ENCODE measurements around the gene FAM222A.

Gene FAM222A

DNA sequence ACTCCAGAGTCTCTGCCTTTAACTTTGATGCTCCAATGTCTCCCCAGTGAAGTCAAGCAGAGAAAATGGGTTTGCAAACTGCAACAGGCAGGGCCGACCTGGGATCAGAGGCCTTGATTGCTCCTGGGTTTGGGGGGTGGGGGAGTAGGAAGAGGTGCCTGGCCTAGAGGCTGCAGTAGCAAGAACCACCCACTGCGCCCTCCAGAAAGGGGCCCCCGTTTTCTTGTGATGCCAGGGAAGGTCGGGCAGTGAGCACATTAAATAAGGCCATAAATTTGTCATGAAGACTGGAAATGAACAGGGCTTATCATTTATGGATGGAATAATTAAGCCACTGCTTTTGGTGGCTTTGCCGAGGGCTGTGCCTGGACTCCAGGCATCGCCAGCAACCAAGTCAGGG lies 38.2 kb upstream of the FAM222A start:
- FAIRE-seq (no peak), DNase-seq (ENCODE audit: insufficient read length, low spot score) (no peak)
- TF ChIP-seq, protein P1, sequence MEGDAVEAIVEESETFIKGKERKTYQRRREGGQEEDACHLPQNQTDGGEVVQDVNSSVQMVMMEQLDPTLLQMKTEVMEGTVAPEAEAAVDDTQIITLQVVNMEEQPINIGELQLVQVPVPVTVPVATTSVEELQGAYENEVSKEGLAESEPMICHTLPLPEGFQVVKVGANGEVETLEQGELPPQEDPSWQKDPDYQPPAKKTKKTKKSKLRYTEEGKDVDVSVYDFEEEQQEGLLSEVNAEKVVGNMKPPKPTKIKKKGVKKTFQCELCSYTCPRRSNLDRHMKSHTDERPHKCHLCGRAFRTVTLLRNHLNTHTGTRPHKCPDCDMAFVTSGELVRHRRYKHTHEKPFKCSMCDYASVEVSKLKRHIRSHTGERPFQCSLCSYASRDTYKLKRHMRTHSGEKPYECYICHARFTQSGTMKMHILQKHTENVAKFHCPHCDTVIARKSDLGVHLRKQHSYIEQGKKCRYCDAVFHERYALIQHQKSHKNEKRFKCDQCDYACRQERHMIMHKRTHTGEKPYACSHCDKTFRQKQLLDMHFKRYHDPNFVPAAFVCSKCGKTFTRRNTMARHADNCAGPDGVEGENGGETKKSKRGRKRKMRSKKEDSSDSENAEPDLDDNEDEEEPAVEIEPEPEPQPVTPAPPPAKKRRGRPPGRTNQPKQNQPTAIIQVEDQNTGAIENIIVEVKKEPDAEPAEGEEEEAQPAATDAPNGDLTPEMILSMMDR (IDR thresholded peaks at IDR 0.05; ENCODE audit: insufficient read depth, missing control alignments) = no peak

DNA sequence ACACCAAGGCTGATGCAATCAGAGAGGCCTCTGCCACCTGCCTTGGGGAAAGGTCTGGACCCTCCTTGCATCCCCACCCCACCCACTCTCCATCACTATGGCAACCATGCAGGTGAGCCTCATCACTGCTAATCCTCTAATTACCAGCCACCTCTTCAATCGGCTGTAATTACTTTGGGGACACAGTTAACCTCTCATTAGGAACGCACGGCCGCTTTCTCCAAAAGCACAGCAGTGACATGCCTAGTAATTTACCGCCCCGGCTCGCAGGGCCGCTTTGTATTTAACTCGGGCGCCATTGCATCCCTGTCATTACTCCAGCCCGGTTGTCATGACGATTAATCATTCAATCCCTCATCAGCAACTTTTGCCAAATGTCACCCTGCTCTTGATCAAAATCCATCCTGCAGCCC lies 36.3 kb upstream of the FAM222A start:
- DNase-seq (ENCODE audit: insufficient read length, low spot score) = no peak
- FAIRE-seq = peak; percentile 92
- TF ChIP-seq, protein P1 (IDR thresholded peaks at IDR 0.05; ENCODE audit: insufficient read depth, missing control alignments) = no peak

DNA sequence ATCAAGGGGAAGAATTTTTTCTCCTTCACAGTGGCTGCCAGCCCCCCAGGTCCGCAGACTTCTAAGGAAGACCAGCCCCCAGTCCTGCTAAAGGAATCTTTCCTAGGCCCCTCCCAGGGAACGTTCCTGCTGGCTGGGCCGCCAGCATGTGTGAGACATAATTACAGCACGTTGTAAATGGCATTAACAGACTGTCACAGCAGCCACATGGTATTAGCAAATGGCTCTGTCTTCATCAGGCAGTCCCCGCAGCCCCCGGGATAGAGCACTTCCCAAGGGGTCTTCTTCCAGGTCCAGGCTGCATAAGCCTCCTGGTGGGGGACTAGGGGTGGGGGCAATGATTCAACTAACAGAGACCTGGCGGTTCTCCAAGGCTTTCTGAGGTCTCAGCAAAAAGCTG lies 34.9 kb upstream of the FAM222A start:
- TF ChIP-seq, protein P1 (IDR thresholded peaks at IDR 0.05; ENCODE audit: insufficient read depth, missing control alignments) = no peak
- DNase-seq (ENCODE audit: insufficient read length, low spot score) = no peak
- peak; percentile 76 for FAIRE-seq

DNA sequence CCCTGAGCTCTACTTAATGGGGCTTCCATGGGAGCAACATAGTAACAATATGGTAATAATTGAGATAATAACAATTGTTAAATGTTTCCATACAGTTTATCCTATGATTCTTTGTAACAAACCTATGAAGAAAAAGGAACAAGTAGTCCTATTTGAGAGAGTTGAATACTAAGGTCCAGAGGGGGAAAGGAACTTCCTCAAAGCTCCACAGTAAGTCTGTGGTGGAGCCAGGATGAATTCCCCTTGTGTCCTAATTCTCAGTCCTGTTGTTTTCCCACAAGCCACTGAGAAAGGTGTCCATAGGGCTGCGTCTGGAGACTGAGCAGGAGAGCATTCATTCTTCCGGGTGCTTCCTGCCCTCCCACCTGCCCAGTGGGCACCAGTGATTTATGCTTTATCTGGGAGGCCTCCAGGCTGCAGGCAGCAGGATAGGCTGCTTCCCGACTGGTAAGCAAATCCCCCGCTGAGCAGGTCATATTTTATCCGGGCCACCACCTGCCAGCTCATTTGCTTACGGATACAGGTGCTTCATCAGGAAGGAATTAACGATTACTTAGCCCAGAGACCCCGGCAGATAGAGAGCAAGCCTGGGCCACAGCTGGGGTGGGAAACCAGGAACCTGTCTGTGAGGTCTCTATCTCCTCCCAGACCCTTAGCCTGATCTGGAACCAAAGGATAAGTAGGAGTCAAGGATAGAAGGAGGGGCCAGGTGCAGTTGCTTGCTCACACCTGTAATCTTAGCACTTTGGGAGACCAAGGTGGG lies 33.9 kb upstream of the FAM222A start:
- no peak for DNase-seq (ENCODE audit: insufficient read length, low spot score)
- TF ChIP-seq, protein P1 (IDR thresholded peaks at IDR 0.05; ENCODE audit: insufficient read depth, missing control alignments) = no peak
- no peak for FAIRE-seq

DNA sequence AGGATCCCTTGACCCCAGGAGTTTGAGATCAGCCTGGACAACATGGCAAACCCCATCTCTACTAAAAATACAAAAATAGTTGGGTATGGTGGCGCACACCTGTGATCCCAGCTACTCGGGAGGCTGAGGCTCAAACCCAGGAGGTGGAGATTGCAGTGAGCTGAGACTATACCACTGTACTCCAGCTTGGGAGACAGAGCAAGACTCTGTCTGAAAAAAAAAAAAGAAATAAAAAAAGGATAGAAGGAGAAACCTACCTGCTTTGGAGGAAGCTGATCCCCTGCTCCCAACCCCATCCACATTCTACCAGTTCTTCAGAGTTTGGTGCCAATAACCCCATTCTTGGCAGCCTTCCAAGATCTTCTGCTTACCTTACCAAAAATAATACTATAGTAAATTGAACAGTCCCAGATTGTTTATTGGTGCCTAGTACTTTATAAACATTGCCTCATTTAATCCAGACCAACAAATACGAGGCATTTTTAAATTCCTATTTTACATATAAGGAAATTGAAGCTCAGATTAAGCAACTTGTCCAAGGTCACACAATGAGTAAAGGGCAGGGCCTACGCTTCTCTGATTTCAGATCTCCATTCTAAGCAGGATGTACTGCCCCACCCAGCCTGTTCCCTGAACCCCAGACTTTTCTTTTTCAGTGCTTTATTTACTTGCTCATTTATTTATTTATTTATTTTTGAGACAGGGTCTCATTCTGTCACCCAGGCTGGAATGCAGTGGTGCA lies 33.2 kb upstream of the FAM222A start:
- DNase-seq (ENCODE audit: insufficient read length, low spot score) (no peak), FAIRE-seq (no peak)
- TF ChIP-seq, protein P1 (IDR thresholded peaks at IDR 0.05; ENCODE audit: insufficient read depth, missing control alignments) = no peak

DNA sequence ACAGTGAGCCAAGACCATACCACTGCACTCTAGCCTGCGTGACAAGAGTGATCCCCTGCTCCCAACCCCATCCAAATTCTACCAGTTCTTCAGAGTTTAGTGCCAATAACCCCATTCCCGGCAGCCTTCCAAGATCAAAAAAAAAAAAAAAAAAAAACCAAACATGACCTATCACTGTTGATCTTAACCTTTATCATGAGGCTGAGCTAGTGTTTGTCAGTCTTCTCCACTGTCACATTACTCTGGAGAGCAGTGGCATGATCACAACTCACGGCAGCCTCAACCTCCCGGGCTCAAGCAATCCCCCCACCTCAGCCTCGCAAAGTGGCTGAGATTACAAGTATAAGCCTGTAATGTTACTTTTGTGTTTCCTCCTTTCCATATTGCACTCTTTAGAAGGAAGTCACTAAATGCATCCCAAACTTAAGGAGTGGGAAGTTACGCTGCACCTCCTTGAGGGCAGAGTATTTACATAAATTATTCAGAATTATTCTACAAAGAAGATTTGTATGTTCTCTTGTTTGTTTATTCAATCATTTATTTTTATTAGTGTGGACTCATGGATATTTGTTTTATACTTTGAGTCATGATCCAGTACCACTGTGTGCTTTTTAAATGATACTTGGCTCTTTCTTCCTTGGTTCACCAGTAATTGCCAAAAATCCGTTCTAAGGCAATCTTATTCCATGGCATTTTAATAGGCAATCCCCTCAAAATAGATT lies 31.5 kb upstream of the FAM222A start:
- no peak for FAIRE-seq
- TF ChIP-seq, protein P1 (IDR thresholded peaks at IDR 0.05; ENCODE audit: insufficient read depth, missing control alignments) = no peak
- no peak for DNase-seq (ENCODE audit: insufficient read length, low spot score)
